ENCODE measurements around the gene PTGES3. TPM values are rescaled to one million over a fixed set of nuclear protein-coding genes. Genes with fewer than 3 reads are reported as not detected.

Gene PTGES3
- total RNA-seq, 1 donor from 2014 or later, result 301 TPM

DNA sequence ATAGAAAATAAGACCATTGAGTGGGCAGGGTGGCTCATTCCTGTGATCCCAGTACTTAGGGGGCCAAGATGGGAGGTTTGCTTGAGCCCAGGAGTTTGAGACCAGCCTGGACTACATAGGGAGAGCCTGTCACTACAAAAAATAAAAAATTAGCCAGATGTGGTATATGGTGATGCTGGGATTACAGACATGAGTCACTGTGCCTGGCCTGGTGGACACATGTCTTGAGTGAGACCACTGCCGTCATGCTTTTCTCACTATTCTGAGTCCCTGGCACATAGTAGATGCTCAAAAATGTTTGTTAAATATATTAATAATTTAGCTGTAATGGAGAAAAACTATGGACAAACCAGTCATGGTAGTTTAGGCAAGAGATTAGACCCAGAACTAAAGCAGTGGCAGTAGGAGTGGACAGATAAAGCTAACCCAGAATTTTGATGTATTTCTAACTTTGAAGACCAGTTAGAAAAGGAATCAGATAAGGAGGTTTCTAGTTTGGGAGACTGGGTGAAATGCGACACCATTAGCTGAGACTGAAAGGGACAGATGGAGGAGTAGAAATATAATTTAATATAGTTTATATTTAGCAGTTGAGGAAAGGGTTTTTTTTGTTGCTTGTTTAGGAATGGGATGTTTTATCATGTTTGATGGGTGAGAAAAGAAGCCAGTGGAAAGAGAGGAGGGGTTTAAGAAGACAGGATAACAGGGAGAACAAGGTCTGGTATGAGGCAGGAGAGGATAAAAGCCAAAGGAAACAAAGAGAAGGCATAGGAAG lies 7.4 kb upstream of the PTGES3 start:
- Mint-ChIP-seq H3K36me3 (ENCODE audit: low read depth) (no peaks in the 10 kb centered on the region), H3K27ac (no peak overlapping the region), H3K4me1 (ENCODE audit: low read depth) (no peaks in the 10 kb centered on the region), H3K4me3 (no peak overlapping the region), H3K27me3 (ENCODE audit: insufficient read depth) (no peaks in the 10 kb centered on the region), H3K9me3 (no peaks in the 10 kb centered on the region)
- intact Hi-C loops (cut with micrococcal nuclease), result no loop called here
- DNase-seq (ENCODE audit: low spot score), result no peak

DNA sequence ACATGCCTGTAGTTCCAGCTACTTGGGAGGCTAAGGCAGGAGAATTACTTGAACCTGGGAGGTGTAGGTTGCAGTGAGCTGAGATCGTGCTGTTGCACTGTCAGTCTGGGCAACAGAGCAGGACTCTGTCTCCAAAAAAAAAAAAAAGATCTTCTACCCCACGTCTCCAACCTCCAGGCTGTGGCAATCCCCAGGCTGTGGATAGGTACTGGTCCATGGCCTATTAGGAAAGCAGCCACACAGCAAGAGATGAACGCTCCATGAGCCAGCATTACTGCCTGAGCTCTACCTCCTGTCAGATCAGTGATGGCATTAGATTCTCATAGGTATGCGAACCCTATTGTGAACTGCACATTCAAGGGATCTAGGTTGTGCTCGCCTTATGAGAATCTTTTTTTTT lies 6.1 kb upstream of the PTGES3 start:
- intact Hi-C loops (cut with micrococcal nuclease), result no loop called here
- Mint-ChIP-seq H3K27ac (no peak overlapping the region), H3K4me3 (no peak overlapping the region), H3K36me3 (ENCODE audit: low read depth) (no peaks in the 10 kb centered on the region), H3K27me3 (ENCODE audit: insufficient read depth) (no peaks in the 10 kb centered on the region), H3K9me3 (no peaks in the 10 kb centered on the region), H3K4me1 (ENCODE audit: low read depth) (peaks cover 1% of the 10 kb centered on the region)
- no peak for DNase-seq (ENCODE audit: low spot score)

GRCh38 chr12:56688846-56689109 lies 694 bp upstream of the PTGES3 start:
- Mint-ChIP-seq H3K4me1 (ENCODE audit: low read depth) (peaks cover 22% of the 10 kb centered on the region), H3K27ac (peak overlapping the region; percentile 100), H3K4me3 (peak overlapping the region; percentile 100), H3K36me3 (ENCODE audit: low read depth) (peaks cover 20% of the 10 kb centered on the region), H3K9me3 (no peaks in the 10 kb centered on the region), H3K27me3 (ENCODE audit: insufficient read depth) (no peaks in the 10 kb centered on the region)
- DNase-seq (ENCODE audit: low spot score), result no peak
- intact Hi-C loops (cut with micrococcal nuclease), result loop anchor here (1.0 to 10.0 kb wide), 18 partner anchors 11 to 861 kb away; partner anchors contain the start of genes DDIT3, DNAJC14, MBD6 and MYL6

GRCh38 chr12:56687223-56688128 lies 608 bp downstream of the PTGES3 start:
- peaks cover 23% of the 10 kb centered on the region for H3K36me3 Mint-ChIP-seq (ENCODE audit: low read depth)
- peaks cover 23% of the 10 kb centered on the region for H3K4me1 Mint-ChIP-seq (ENCODE audit: low read depth)
- peak; percentile 45 for DNase-seq (ENCODE audit: low spot score)
- H3K9me3 Mint-ChIP-seq, result no peaks in the 10 kb centered on the region
- intact Hi-C loops (cut with micrococcal nuclease), result loop anchor here (1.0 to 10.0 kb wide), 18 partner anchors 10 to 860 kb away; partner anchors contain the start of genes DDIT3, DNAJC14, MBD6 and MYL6
- no peaks in the 10 kb centered on the region for H3K27me3 Mint-ChIP-seq (ENCODE audit: insufficient read depth)
- H3K27ac Mint-ChIP-seq, result peak overlapping the region; percentile 100
- peak overlapping the region; percentile 100 for H3K4me3 Mint-ChIP-seq

DNA sequence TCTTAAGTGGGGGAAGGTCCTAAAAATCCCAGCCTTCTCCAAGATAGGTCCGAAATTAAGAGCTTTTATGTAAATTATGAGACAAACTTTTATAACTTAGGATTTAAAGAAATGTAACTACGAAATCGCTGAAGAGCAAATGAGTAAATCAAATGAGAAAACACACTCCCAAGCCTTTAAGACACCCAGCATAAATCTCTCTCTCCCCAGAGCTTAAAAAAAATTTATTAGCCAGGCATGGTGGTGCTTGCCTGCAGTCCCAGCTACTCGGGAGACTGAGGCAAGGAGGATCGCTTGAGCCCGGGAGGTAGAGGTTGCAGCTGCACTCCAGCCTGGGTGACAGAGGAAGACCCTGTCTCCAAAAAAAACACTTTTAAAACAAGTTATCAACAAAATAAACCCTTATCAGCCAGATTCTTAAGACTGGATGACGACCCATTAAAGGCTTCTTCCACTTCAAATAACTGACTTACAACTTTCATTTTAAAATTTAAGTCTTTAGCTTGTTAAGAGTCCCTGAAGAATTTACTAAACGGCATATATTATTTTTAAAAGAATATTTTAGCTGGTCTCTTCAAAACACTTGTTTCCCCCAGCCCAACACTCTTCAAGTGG lies 3.2 kb downstream of the PTGES3 start:
- Mint-ChIP-seq H3K27me3 (ENCODE audit: insufficient read depth) (no peaks in the 10 kb centered on the region), H3K9me3 (no peaks in the 10 kb centered on the region), H3K4me1 (ENCODE audit: low read depth) (peaks cover 30% of the 10 kb centered on the region), H3K36me3 (ENCODE audit: low read depth) (peaks cover 30% of the 10 kb centered on the region), H3K4me3 (peak overlapping the region; percentile 89), H3K27ac (peak overlapping the region; percentile 95)
- DNase-seq (ENCODE audit: low spot score), result no peak
- intact Hi-C loops (cut with micrococcal nuclease), result loop anchor here (1.0 to 10.0 kb wide), 11 partner anchors 28 to 1067 kb away; partner anchors contain the start of genes CDK4, DDIT3, DNAJC14 and MBD6

DNA sequence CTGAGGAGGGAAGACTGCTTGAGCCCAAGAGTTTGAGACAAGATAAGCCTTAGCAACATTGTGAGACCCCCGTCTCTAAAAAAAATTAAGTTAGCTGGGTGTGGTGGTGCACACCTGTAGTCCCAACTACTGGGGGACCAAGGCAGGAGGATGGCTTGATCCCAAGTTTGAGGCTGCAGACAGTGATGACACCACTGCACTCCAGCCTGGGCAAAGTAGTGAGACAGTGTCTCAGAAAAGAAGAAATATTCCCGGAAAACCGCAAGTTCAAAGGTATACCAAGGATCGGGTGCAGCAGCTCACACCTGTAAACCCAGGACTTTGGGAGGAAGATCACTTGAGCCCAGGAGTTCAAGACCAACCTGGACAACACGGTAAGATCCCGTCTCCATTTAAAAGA lies 5.8 kb downstream of the PTGES3 start:
- Mint-ChIP-seq H3K9me3 (no peaks in the 10 kb centered on the region), H3K4me3 (peak overlapping the region; percentile 89), H3K27me3 (ENCODE audit: insufficient read depth) (no peaks in the 10 kb centered on the region), H3K4me1 (ENCODE audit: low read depth) (peaks cover 39% of the 10 kb centered on the region), H3K36me3 (ENCODE audit: low read depth) (peaks cover 43% of the 10 kb centered on the region), H3K27ac (peak overlapping the region; percentile 55)
- no peak for DNase-seq (ENCODE audit: low spot score)
- intact Hi-C loops (cut with micrococcal nuclease), result loop anchor here (10.0 kb wide), 1 partner anchor 528 kb away; the partner anchor contains the start of genes MYL6 and MYL6B

GRCh38 chr12:56679883-56680575 lies 8.1 kb downstream of the PTGES3 start:
- Mint-ChIP-seq H3K4me1 (ENCODE audit: low read depth) (peaks cover 49% of the 10 kb centered on the region), H3K4me3 (no peak overlapping the region), H3K27ac (peak overlapping the region; percentile 47), H3K9me3 (no peaks in the 10 kb centered on the region), H3K27me3 (ENCODE audit: insufficient read depth) (no peaks in the 10 kb centered on the region), H3K36me3 (ENCODE audit: low read depth) (peaks cover 39% of the 10 kb centered on the region)
- no peak for DNase-seq (ENCODE audit: low spot score)
- intact Hi-C loops (cut with micrococcal nuclease), result loop anchor here (2.0 to 10.0 kb wide), 2 partner anchors 15 to 525 kb away; partner anchors contain the start of genes MYL6 and MYL6B

- intact Hi-C loops (cut with micrococcal nuclease), result loop anchor here (2.0 kb wide), 1 partner anchor 14 kb away; no protein-coding TSS in a partner anchor
- DNase-seq (ENCODE audit: low spot score), result no peak
- Mint-ChIP-seq H3K27me3 (ENCODE audit: insufficient read depth) (no peaks in the 10 kb centered on the region), H3K36me3 (ENCODE audit: low read depth) (peaks cover 30% of the 10 kb centered on the region), H3K4me1 (ENCODE audit: low read depth) (peaks cover 37% of the 10 kb centered on the region), H3K27ac (peak overlapping the region; percentile 59), H3K4me3 (no peak overlapping the region), H3K9me3 (no peaks in the 10 kb centered on the region)
These were observed 9.2 kb downstream of the PTGES3 start for GRCh38 chr12:56678852-56679251.

GRCh38 chr12:56677680-56678079 lies 10.4 kb downstream of the PTGES3 start:
- H3K4me3 Mint-ChIP-seq, result no peak overlapping the region
- H3K9me3 Mint-ChIP-seq, result no peaks in the 10 kb centered on the region
- intact Hi-C loops (cut with micrococcal nuclease), result loop anchor here (1.0 to 2.0 kb wide), 3 partner anchors 11 to 40 kb away; partner anchors contain the start of gene PTGES3
- no peak for DNase-seq (ENCODE audit: low spot score)
- no peaks in the 10 kb centered on the region for H3K27me3 Mint-ChIP-seq (ENCODE audit: insufficient read depth)
- peaks cover 31% of the 10 kb centered on the region for H3K36me3 Mint-ChIP-seq (ENCODE audit: low read depth)
- H3K4me1 Mint-ChIP-seq (ENCODE audit: low read depth), result peaks cover 40% of the 10 kb centered on the region
- peak overlapping the region; percentile 55 for H3K27ac Mint-ChIP-seq

GRCh38 chr12:56676851-56677580 lies 11.1 kb downstream of the PTGES3 start:
- Mint-ChIP-seq H3K4me3 (no peak overlapping the region), H3K27me3 (ENCODE audit: insufficient read depth) (no peaks in the 10 kb centered on the region), H3K36me3 (ENCODE audit: low read depth) (peaks cover 36% of the 10 kb centered on the region), H3K9me3 (no peaks in the 10 kb centered on the region), H3K27ac (peak overlapping the region; percentile 64), H3K4me1 (ENCODE audit: low read depth) (peaks cover 36% of the 10 kb centered on the region)
- intact Hi-C loops (cut with micrococcal nuclease), result loop anchor here (1.0 kb wide), 2 partner anchors 11 to 40 kb away; partner anchors contain the start of gene PTGES3
- no peak for DNase-seq (ENCODE audit: low spot score)

GRCh38 chr12:56671608-56672007 lies 16.5 kb downstream of the PTGES3 start:
- intact Hi-C loops (cut with micrococcal nuclease), result no loop called here
- peaks cover 34% of the 10 kb centered on the region for H3K4me1 Mint-ChIP-seq (ENCODE audit: low read depth)

More at GRCh38 chr12:56671608-56672007, 16.5 kb downstream of the PTGES3 start:
- Mint-ChIP-seq H3K9me3 (no peaks in the 10 kb centered on the region), H3K4me3 (no peak overlapping the region), H3K27ac (peak overlapping the region; percentile 40), H3K27me3 (ENCODE audit: insufficient read depth) (no peaks in the 10 kb centered on the region), H3K36me3 (ENCODE audit: low read depth) (peaks cover 43% of the 10 kb centered on the region)
- no peak for DNase-seq (ENCODE audit: low spot score)

Measured in activated T-helper 1 cell treated with anti-CD3 and anti-CD28 coated beads, Interleukin-12 subunit alpha, Interleukin-12 subunit beta, Interleukin-2, Interleukin-4 antibody, amounts not matched to agents 30 ng/mL and 10 ng/mL and 1 ng/mL, durations not matched to agents 14 hours and 24 hours and 36 hours (primary cell).